GM18526 (cell line): Measurements from ENCODE around the gene PLEKHG5.

ENCODE experiments used
- POLR2A ChIP-seq: IDR thresholded peaks from 3 replicates; pipeline ENCODE4 v1.6.1; 2011; ENCODE audit not compliant: insufficient read length; ENCODE audit errors: extremely low read depth

PLEKHG5 gene

GRCh38 chr1:6491966-6492365 lies 499 bp upstream of the PLEKHG5 start:
- no peak for TF ChIP-seq POLR2A

GRCh38 chr1:6491081-6491449 lies 402 bp downstream of the PLEKHG5 start:
- TF ChIP-seq POLR2A, result no peak

GRCh38 chr1:6490181-6491080 lies 1.0 kb downstream of the PLEKHG5 start:
- TF ChIP-seq POLR2A, result peak; percentile 59

- no peak for TF ChIP-seq POLR2A
These were observed 1.7 kb downstream of the PLEKHG5 start for GRCh38 chr1:6489799-6490180.

- no peak for TF ChIP-seq POLR2A
These were observed 2.1 kb downstream of the PLEKHG5 start for GRCh38 chr1:6489383-6489765.

- no peak for TF ChIP-seq POLR2A
These were observed 2.7 kb downstream of the PLEKHG5 start for GRCh38 chr1:6488602-6489382.

GRCh38 chr1:6487804-6488484 lies 3.5 kb downstream of the PLEKHG5 start:
- TF ChIP-seq POLR2A, result no peak

- TF ChIP-seq POLR2A, result no peak
These were observed 4.9 kb downstream of the PLEKHG5 start for GRCh38 chr1:6486433-6487011.

GRCh38 chr1:6485168-6486101 lies 6.0 kb downstream of the PLEKHG5 start:
- TF ChIP-seq POLR2A, result no peak

- TF ChIP-seq POLR2A, result no peak
These were observed 6.7 kb downstream of the PLEKHG5 start for GRCh38 chr1:6484826-6485167.

GRCh38 chr1:6483761-6484117 lies 7.7 kb downstream of the PLEKHG5 start:
- no peak for TF ChIP-seq POLR2A

- TF ChIP-seq POLR2A, result no peak
These were observed 8.3 kb downstream of the PLEKHG5 start for GRCh38 chr1:6483017-6483760.

- TF ChIP-seq POLR2A, result no peak
These were observed 9.6 kb downstream of the PLEKHG5 start for GRCh38 chr1:6481820-6482219.
